ENCODE measurements around the gene PLA2G3. TPM values are rescaled to one million over a fixed set of nuclear protein-coding genes. Genes with fewer than 3 reads are reported as not detected.
"Not testable (repeated sequence)": the region's sequence is repeated elsewhere in the genome, so short reads cannot be mapped to it uniquely, and the experiment has no call there.

Gene PLA2G3
- total and polyA plus RNA-seq, 2 experiments from 2014 or later: 18.0 to 34.5 TPM

GRCh38 chr22:31118046-31118820 is 22.1 kb downstream of the PLA2G3 start (continued):
- TF ChIP-seq ZNF462 (CRISPR knock-in tag; IDR thresholded peaks at IDR 0.05) (no peak), ZNF114 (CRISPR knock-in tag; IDR thresholded peaks at IDR 0.05) (no peak), ETS1 (IDR thresholded peaks at IDR 0.05) (no peak), STAT1 (IDR thresholded peaks at IDR 0.05; ENCODE audit: unreplicated experiment) (no peak), POLR2AphosphoS5 (IDR thresholded peaks at IDR 0.05; ENCODE audit: low read depth) (no peak)

- peaks cover 10% of the 10 kb centered on the region for H3K27me3 Mint-ChIP-seq (ENCODE audit: insufficient read depth, low read depth, poor library complexity)
- not testable (repeated sequence) for H3K79me2 ChIP-seq (replicated peaks; ENCODE audit: insufficient read depth); H3K4me2 ChIP-seq; H3K27ac ChIP-seq (ENCODE audit: low read depth); H4K20me1 ChIP-seq (replicated peaks; ENCODE audit: insufficient read depth); H3K4me3 Mint-ChIP-seq; H3K36me3 ChIP-seq (ENCODE audit: insufficient read depth); H3K36me3 Mint-ChIP-seq (ENCODE audit: low read depth); H3K9me3 Mint-ChIP-seq; H3K27ac Mint-ChIP-seq; H3F3A ChIP-seq (replicated peaks; ENCODE audit: low read depth); H3K4me3 ChIP-seq; H3K27me3 ChIP-seq (ENCODE audit: insufficient read depth); ATAC-seq; H2AFZ ChIP-seq; H3K4me1 ChIP-seq (ENCODE audit: insufficient read depth); DNase-seq (ENCODE audit: low spot score); H3K4me1 Mint-ChIP-seq; H3K9me2 ChIP-seq (ENCODE audit: insufficient read depth)
Measured at GRCh38 chr22:31112547-31113091, 27.7 kb downstream of the PLA2G3 start.

All from GM23338 (cell line).